ENCODE results near the gene STK39.
A peak's percentile ranks its signal among the peaks of the same experiment; 100 is the strongest.

- no peak for TF ChIP-seq MXI1 (IDR thresholded peaks at IDR 0.05; ENCODE audit: borderline replicate concordance, low read depth, low read length)
- TF ChIP-seq CHD1 (IDR thresholded peaks at IDR 0.05; ENCODE audit: low read depth, low read length) = no peak
- no peak for TF ChIP-seq CTCF (conservative IDR thresholded peaks at IDR 0.05; ENCODE audit: low read depth, low read length)
- TF ChIP-seq SMC3 (IDR thresholded peaks at IDR 0.05; ENCODE audit: low read depth, low read length) = no peak
- no peak for TF ChIP-seq MAFK (IDR thresholded peaks at IDR 0.05; ENCODE audit: low read depth, low read length)
- TF ChIP-seq, protein P1, sequence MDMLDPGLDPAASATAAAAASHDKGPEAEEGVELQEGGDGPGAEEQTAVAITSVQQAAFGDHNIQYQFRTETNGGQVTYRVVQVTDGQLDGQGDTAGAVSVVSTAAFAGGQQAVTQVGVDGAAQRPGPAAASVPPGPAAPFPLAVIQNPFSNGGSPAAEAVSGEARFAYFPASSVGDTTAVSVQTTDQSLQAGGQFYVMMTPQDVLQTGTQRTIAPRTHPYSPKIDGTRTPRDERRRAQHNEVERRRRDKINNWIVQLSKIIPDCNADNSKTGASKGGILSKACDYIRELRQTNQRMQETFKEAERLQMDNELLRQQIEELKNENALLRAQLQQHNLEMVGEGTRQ (IDR thresholded peaks at IDR 0.05; ENCODE audit: low read depth, low read length) = no peak
- no peak for TF ChIP-seq FOS (IDR thresholded peaks at IDR 0.05; ENCODE audit: low read depth, low read length)
- TF ChIP-seq POLR2A (IDR thresholded peaks at IDR 0.05; ENCODE audit: low read depth, low read length) = no peak
- TF ChIP-seq CEBPB (IDR thresholded peaks at IDR 0.05; ENCODE audit: low read depth, low read length) = peak; percentile 47; the same call in 1 of the 2 replicates
- TF ChIP-seq MAZ (IDR thresholded peaks at IDR 0.05; ENCODE audit: borderline replicate concordance, low read depth, low read length) = no peak
- TF ChIP-seq BHLHE40 (IDR thresholded peaks at IDR 0.05; ENCODE audit: low read depth, low read length) = no peak
- no peak for TF ChIP-seq RAD21 (IDR thresholded peaks at IDR 0.05; ENCODE audit: low read length)
Measured at GRCh38 chr2:168212866-168213265, 34.5 kb downstream of the STK39 start.
